ENCODE results near the gene NOVA2. TPM values are rescaled to one million over a fixed set of nuclear protein-coding genes. Genes with fewer than 3 reads are reported as not detected.

Gene NOVA2
- total RNA-seq, 5 donors from 2014 or later (not counting 1 experiment from before 2014, with no cell fraction given): 0.03 TPM; not detected in 4

GRCh38 chr19:45902651-45903625 is 70.7 kb downstream of the NOVA2 start:
- 4% methylated on average over 62 of the region's 73 CpGs for WGBS (ENCODE audit: insufficient coverage)
- Mint-ChIP-seq H3K36me3 (peaks cover 21% of the 10 kb centered on the region), H3K27ac (peak overlapping the region; percentile 86 to 89), H3K4me1 (peaks cover 16 to 25% (median 19%) of the 10 kb centered on the region in 3 donors), H3K27me3 (peaks cover 0 to 4% of the 10 kb centered on the region in 2 donors), H3K9me3 (no peaks in the 10 kb centered on the region), H3K4me3 (peak overlapping the region; percentile 91 to 95 (median 93))
- ChIA-PET CTCF (interaction anchor here (0.7 to 1.8 kb wide), 10 partner anchors 10 to 725 kb away, joined by 3 to 15 read pairs (median 4); partner anchors contain the start of genes BLOC1S3 (in 1 of the 2), CCDC61 (in 1 of the 2), IRF2BP1 (in 1 of the 2) and SIX5 (in 1 of the 2)), POLR2A (interaction anchor here (0.5 to 1.1 kb wide), 5 partner anchors 16 to 1243 kb away, joined by 3 to 12 read pairs (median 7); no protein-coding TSS in a partner anchor)
- Histone ChIP-seq H3K36me3 (ENCODE audit: control insufficient read depth in 2 of 2, extremely low read depth in 1 of 2, insufficient read depth in 1 of 2, low read length in 1 of 2) (peaks cover 0 to 20% of the 10 kb centered on the region in 2 donors), H3K4me1 (ENCODE audit: control insufficient read depth in 1 of 2, extremely low read depth in 1 of 2, insufficient read depth in 2 of 2, low read length in 2 of 2) (peaks cover 4 to 30% of the 10 kb centered on the region in 2 experiments), H3K27me3 (replicated peaks in 1 of 2; ENCODE audit: control insufficient read depth in 2 of 2, extremely low read depth in 1 of 2, insufficient read depth in 2 of 2, low read length in 1 of 2) (peaks cover 0 to 8% of the 10 kb centered on the region in 2 experiments), H3K27ac (ENCODE audit: low read length) (peak overlapping the region; percentile 78), H3K9me3 (no peaks in the 10 kb centered on the region), H3K4me3 (ENCODE audit: control insufficient read depth in 1 of 2, extremely low read depth in 1 of 2, low read length in 1 of 2) (peak overlapping the region; percentile 83 to 88)
- DNase-seq: peak; percentile 96 to 100 (median 99)
- ATAC-seq (replicated peaks in 1 of 4): peak; percentile 85 to 89 (median 86)

GRCh38 chr19:45901912-45902650 is 71.6 kb downstream of the NOVA2 start, which contains the start of gene MYPOP:
MYPOP (minus strand) TSS chr19:45902613; CDS start chr19:45901773, 840 bp downstream.
- ATAC-seq (replicated peaks in 1 of 4): peak in 1 of 4 experiments; percentile 1
- DNase-seq: peak in 2 of 35 experiments; percentile 13 to 14
- peaks cover 0 to 4% of the 10 kb centered on the region in 2 experiments for H3K27me3 ChIP-seq (replicated peaks in 1 of 2; ENCODE audit: control insufficient read depth in 2 of 2, extremely low read depth in 1 of 2, insufficient read depth in 2 of 2, low read length in 1 of 2)

DNA sequence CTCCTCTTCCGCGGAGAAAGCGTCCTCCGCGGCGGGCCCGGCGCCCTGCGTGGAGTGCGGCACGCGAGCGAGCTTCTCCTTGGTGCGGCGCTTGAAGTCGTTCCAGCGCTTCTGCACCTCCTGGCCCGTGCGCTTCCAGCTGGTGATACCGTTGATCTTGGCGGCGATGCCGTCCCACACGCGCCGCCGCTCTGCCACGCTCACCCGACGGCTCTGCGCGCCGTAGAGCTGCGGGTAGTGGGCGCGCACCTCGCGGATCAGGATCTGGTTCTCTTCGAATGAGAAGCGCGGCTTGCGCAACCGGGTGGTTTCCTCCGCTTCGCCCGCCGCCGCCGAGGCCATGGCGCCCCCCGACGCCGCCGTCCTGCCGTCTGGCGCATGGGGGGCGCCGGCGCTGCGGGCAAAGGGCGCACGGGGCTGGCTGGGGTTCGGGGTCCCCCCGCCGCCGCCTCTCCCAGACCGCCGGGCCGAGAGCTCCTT is 72.2 kb downstream of the NOVA2 start:
- 20% methylated on average over 69 of the region's 69 CpGs for WGBS (ENCODE audit: insufficient coverage)
- DNase-seq (peak in 27 of 35 experiments; percentile 6 to 67 (median 34)), ATAC-seq (replicated peaks in 1 of 4) (no peak)
- H3K36me3 ChIP-seq (ENCODE audit: control insufficient read depth in 2 of 2, extremely low read depth in 1 of 2, insufficient read depth in 1 of 2, low read length in 1 of 2): peaks cover 0 to 25% of the 10 kb centered on the region in 2 donors
- CTCF ChIA-PET: interaction anchor here (0.5 to 1.3 kb wide), 7 partner anchors 9 to 201 kb away, joined by 3 to 8 read pairs (median 3); partner anchors contain the start of gene SIX5 (in 1 of the 2)
- Mint-ChIP-seq H3K36me3 (peaks cover 21% of the 10 kb centered on the region), H3K27ac (no peak overlapping the region), H3K4me3 (peak overlapping the region; percentile 28 to 95 (median 62)), H3K27me3 (peaks cover 0 to 1% of the 10 kb centered on the region in 2 donors), H3K9me3 (no peaks in the 10 kb centered on the region), H3K4me1 (peaks cover 16 to 25% (median 19%) of the 10 kb centered on the region in 3 donors)
- H3K4me1 ChIP-seq (ENCODE audit: control insufficient read depth in 1 of 2, extremely low read depth in 1 of 2, insufficient read depth in 2 of 2, low read length in 2 of 2): peaks cover 4 to 30% of the 10 kb centered on the region in 2 experiments
- H3K27me3 ChIP-seq (replicated peaks in 1 of 2; ENCODE audit: control insufficient read depth in 2 of 2, extremely low read depth in 1 of 2, insufficient read depth in 2 of 2, low read length in 1 of 2): peaks cover 0 to 4% of the 10 kb centered on the region in 2 experiments
- no peak overlapping the region for H3K27ac ChIP-seq (ENCODE audit: low read length)
- H3K4me3 ChIP-seq (ENCODE audit: control insufficient read depth in 1 of 2, extremely low read depth in 1 of 2, low read length in 1 of 2): peak overlapping the region; percentile 53 to 88
- no peaks in the 10 kb centered on the region for H3K9me3 ChIP-seq
- POLR2A ChIA-PET: no interaction called here

More at GRCh38 chr19:45901912-45902650, 71.6 kb downstream of the NOVA2 start, which contains the start of gene MYPOP:
- ChIA-PET POLR2A (interaction anchor here (0.6 to 1.1 kb wide), 3 partner anchors 15 to 621 kb away, joined by 3 to 7 read pairs (median 7); no protein-coding TSS in a partner anchor), CTCF (interaction anchor here (0.5 to 1.8 kb wide), 9 partner anchors 9 to 724 kb away, joined by 3 to 15 read pairs (median 4); partner anchors contain the start of genes BLOC1S3 (in 1 of the 2), CCDC61 (in 1 of the 2), SIX5 (in 1 of the 2) and SYMPK (in 1 of the 2))
- no peaks in the 10 kb centered on the region for H3K9me3 ChIP-seq
- peak within 1 kb of the TSS; percentile 78 for H3K27ac ChIP-seq (ENCODE audit: low read length)
- Mint-ChIP-seq H3K9me3 (no peaks in the 10 kb centered on the region), H3K27me3 (peaks cover 0 to 4% of the 10 kb centered on the region in 2 donors), H3K36me3 (peaks cover 21% of the 10 kb centered on the region), H3K27ac (peak within 1 kb of the TSS; percentile 86 to 89), H3K4me3 (peak within 1 kb of the TSS; percentile 91 to 95 (median 93)), H3K4me1 (peaks cover 16 to 25% (median 19%) of the 10 kb centered on the region in 3 donors)
- peak within 1 kb of the TSS; percentile 83 to 88 for H3K4me3 ChIP-seq (ENCODE audit: control insufficient read depth in 1 of 2, extremely low read depth in 1 of 2, low read length in 1 of 2)
- H3K4me1 ChIP-seq (ENCODE audit: control insufficient read depth in 1 of 2, extremely low read depth in 1 of 2, insufficient read depth in 2 of 2, low read length in 2 of 2): peaks cover 4 to 30% of the 10 kb centered on the region in 2 experiments
- under 1% methylated on average over 30 of the region's 47 CpGs for WGBS (ENCODE audit: insufficient coverage)
- peaks cover 0 to 25% of the 10 kb centered on the region in 2 donors for H3K36me3 ChIP-seq (ENCODE audit: control insufficient read depth in 2 of 2, extremely low read depth in 1 of 2, insufficient read depth in 1 of 2, low read length in 1 of 2)

GRCh38 chr19:45900738-45901431 is 72.8 kb downstream of the NOVA2 start:
- DNase-seq (peak in 1 of 35 experiments; percentile 3), ATAC-seq (replicated peaks in 1 of 4) (no peak)
- H3K9me3 ChIP-seq: no peaks in the 10 kb centered on the region
- H3K4me3 Mint-ChIP-seq: peak overlapping the region; percentile 49 to 95 (median 65)
- peaks cover 4 to 30% of the 10 kb centered on the region in 2 experiments for H3K4me1 ChIP-seq (ENCODE audit: control insufficient read depth in 1 of 2, extremely low read depth in 1 of 2, insufficient read depth in 2 of 2, low read length in 2 of 2)
- ChIA-PET CTCF (interaction anchor here (0.5 to 1.2 kb wide), 5 partner anchors 8 to 201 kb away, joined by 3 to 8 read pairs (median 3); no protein-coding TSS in a partner anchor), POLR2A (interaction anchor here in 1 of 2 donors (0.6 kb wide), 1 partner anchor 69 kb away, joined by 16 read pairs; no protein-coding TSS in a partner anchor)
- H3K27ac ChIP-seq (ENCODE audit: low read length): no peak overlapping the region
- H3K36me3 ChIP-seq (ENCODE audit: control insufficient read depth in 2 of 2, extremely low read depth in 1 of 2, insufficient read depth in 1 of 2, low read length in 1 of 2): peaks cover 0 to 25% of the 10 kb centered on the region in 2 donors
- peaks cover 0 to 4% of the 10 kb centered on the region in 2 experiments for H3K27me3 ChIP-seq (replicated peaks in 1 of 2; ENCODE audit: control insufficient read depth in 2 of 2, extremely low read depth in 1 of 2, insufficient read depth in 2 of 2, low read length in 1 of 2)
- no peaks in the 10 kb centered on the region for H3K27me3 Mint-ChIP-seq
- peaks cover 16 to 25% (median 19%) of the 10 kb centered on the region in 3 donors for H3K4me1 Mint-ChIP-seq
- H3K4me3 ChIP-seq (ENCODE audit: control insufficient read depth in 1 of 2, extremely low read depth in 1 of 2, low read length in 1 of 2): peak overlapping the region; percentile 53 to 88
- whole genome bisulfite sequencing (ENCODE audit: insufficient coverage): 90% methylated on average over 20 of the region's 22 CpGs
- H3K27ac Mint-ChIP-seq: no peak overlapping the region
- H3K36me3 Mint-ChIP-seq: peaks cover 21% of the 10 kb centered on the region
- no peaks in the 10 kb centered on the region for H3K9me3 Mint-ChIP-seq

DNA sequence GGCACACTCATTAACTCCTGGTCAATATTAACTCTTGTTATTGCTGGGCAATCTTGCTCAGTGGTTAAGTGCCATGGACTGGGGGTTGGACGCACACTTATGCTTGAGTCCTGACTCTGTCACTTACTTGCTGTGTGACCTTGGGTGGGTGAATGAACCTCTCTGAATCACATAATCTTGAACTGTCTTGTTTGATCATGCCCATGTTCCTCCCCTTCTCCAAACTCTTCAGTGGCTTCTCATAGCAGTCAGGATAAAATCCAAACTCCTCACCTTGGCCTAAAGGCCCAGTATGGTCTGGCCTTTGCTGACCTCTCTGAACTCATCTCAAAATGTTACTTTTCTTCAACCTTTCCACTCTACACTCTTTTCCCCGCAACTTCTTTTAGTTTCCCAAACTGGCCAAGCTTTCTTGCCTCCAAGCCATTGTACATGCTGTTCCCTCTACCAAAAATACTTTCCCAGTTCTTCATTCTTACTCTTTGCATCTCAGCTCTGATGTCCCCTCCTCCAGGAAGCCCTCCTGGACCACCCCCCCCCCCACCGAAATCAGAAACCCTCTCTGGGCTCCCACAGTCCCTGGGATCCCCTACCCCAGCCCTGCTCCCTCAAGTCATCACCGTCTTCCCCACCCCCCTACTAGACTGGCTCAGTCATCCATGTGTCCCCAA is 73.6 kb downstream of the NOVA2 start:
- Mint-ChIP-seq H3K9me3 (no peaks in the 10 kb centered on the region), H3K27ac (peak overlapping the region in 1 of 2 donors; percentile 10), H3K36me3 (peaks cover 28% of the 10 kb centered on the region), H3K27me3 (no peaks in the 10 kb centered on the region), H3K4me1 (peaks cover 16 to 25% (median 24%) of the 10 kb centered on the region in 3 donors), H3K4me3 (peak overlapping the region; percentile 49 to 95 (median 65))
- POLR2A ChIA-PET: no interaction called here
- H3K4me1 ChIP-seq (ENCODE audit: control insufficient read depth in 1 of 2, extremely low read depth in 1 of 2, insufficient read depth in 2 of 2, low read length in 2 of 2): peaks cover 4 to 30% of the 10 kb centered on the region in 2 experiments
- peaks cover 5 to 31% of the 10 kb centered on the region in 2 donors for H3K36me3 ChIP-seq (ENCODE audit: control insufficient read depth in 2 of 2, extremely low read depth in 1 of 2, insufficient read depth in 1 of 2, low read length in 1 of 2)
- no peaks in the 10 kb centered on the region for H3K9me3 ChIP-seq
- 100% methylated on average over 2 of the region's 4 CpGs for WGBS (ENCODE audit: insufficient coverage)
- no peak overlapping the region for H3K27ac ChIP-seq (ENCODE audit: low read length)
- DNase-seq (no peak), ATAC-seq (replicated peaks in 1 of 4) (no peak)
- CTCF ChIA-PET: interaction anchor here in 1 of 2 donors (1.2 kb wide), 1 partner anchor 83 kb away, joined by 3 read pairs; no protein-coding TSS in a partner anchor
- H3K4me3 ChIP-seq (ENCODE audit: control insufficient read depth in 1 of 2, extremely low read depth in 1 of 2, low read length in 1 of 2): no peak overlapping the region
- H3K27me3 ChIP-seq (replicated peaks in 1 of 2; ENCODE audit: control insufficient read depth in 2 of 2, extremely low read depth in 1 of 2, insufficient read depth in 2 of 2, low read length in 1 of 2): no peaks in the 10 kb centered on the region

All from T-cell (primary cell).